Heart right ventricle (tissue), 16 donors: ENCODE measurements around the gene SPPL2C. TPM values are rescaled to one million over a fixed set of nuclear protein-coding genes. Genes with fewer than 3 reads are reported as not detected.

Experiments used
- ATAC-seq, 8 donors: fragments of 200-7000 bp; cut with Tn5 transposase; one replicate each; pipeline ENCODE4 v1.9.1; 2020; ENCODE audit warnings: mild to moderate bottlenecking in 8 of 8, moderate library complexity in 8 of 8, moderate number of reproducible peaks in 1 of 8
- DNase-seq, 2 donors: peaks; one replicate each; pipeline ENCODE4 v3.0.0-alpha.2; 2020
- H3K27ac ChIP-seq, 10 donors: fragments of 200-600 bp; sonication (generic) in 2 of 10; one replicate each; pipeline versions ENCODE4 v1.5.0 to v1.8.0; 2020 to 2022; ENCODE audit warnings: mild to moderate bottlenecking in 3 of 10
- H3K27me3 ChIP-seq, 7 donors: fragments of 200-600 bp; one replicate each; pipeline ENCODE4 v1.8.0; 2021 to 2022; ENCODE audit warnings: mild to moderate bottlenecking in 2 of 7
- H3K36me3 ChIP-seq, 9 donors: fragments of 200-600 bp; sonication (generic) in 1 of 9; one replicate each; pipeline versions ENCODE4 v1.5.0 to v1.8.0; 2020 to 2022; ENCODE audit warnings: mild to moderate bottlenecking in 2 of 9
- H3K4me1 ChIP-seq, 9 donors: fragments of 200-600 bp; sonication (generic) in 1 of 9; one replicate each; pipeline versions ENCODE4 v1.5.0 to v1.8.0; 2020 to 2022; ENCODE audit warnings: mild to moderate bottlenecking in 4 of 9
- H3K4me3 ChIP-seq, 10 donors: fragments of 200-600 bp; sonication (generic) in 2 of 10; one replicate each; pipeline versions ENCODE4 v1.5.0 to v1.8.0; 2020 to 2022; ENCODE audit warnings: mild to moderate bottlenecking in 7 of 10, moderate library complexity in 2 of 10
- H3K9me3 ChIP-seq, 11 donors: fragments of 200-600 bp in 10 of 11; sonication (generic) in 2 of 11; one replicate each; pipeline versions ENCODE4 v1.5.0 to v1.8.0; 2013 to 2022; ENCODE audit warnings: mild to moderate bottlenecking in 2 of 11, control low read depth in 1 of 11, moderate library complexity in 1 of 11
- CTCF ChIP-seq, 9 donors: fragments of 200-600 bp; sonication (generic) in 2 of 9; IDR thresholded peaks; one replicate each; pipeline versions ENCODE4 v1.5.0 to v1.8.0; 2021 to 2022; ENCODE audit warnings: antibody characterized with exemption in 9 of 9, mild to moderate bottlenecking in 5 of 9, moderate library complexity in 1 of 9
- WGBS, 2 donors: extraction: QIAGEN DNeasy Blood & Tissue Kit; methylation state at CpG; one replicate each; pipeline ENCODE4 v1.1.7; 2013; ENCODE audit warnings: inconsistent platforms in 1 of 2; 5-methylcytosine and 5-hydroxymethylcytosine counted together
- intact Hi-C, 10 donors: fragments of 100-400 bp; cut with DNase I; formaldehyde crosslinking; loops; one replicate each; pipeline versions ENCODE4 v1.11.1 to v1.14.2; 2022
- long read RNA-seq, 3 donors: library from polyadenylated mRNA; unstranded; transcript quantifications; one replicate each; pipeline ENCODE4 v2.0.0, GENCODE V29; 2020 to 2021
- polyA plus RNA-seq, 2 donors: library from polyadenylated mRNA; stranded (reverse); fragments of 200-250 nt; gene quantifications; one replicate each; pipeline ENCODE4 v1.2.3, GENCODE V29; 2013
- total RNA-seq, 10 donors: library from RNA; stranded (reverse); fragmentation: NEBNext Ultra II Directional in 3 of 10; extraction: Animal tissue kit (Norgen Biotek cat#: 25700) in 3 of 10; gene quantifications; one replicate each; pipeline versions ENCODE4 v1.2.1 to v1.2.4, GENCODE V29; 2021 to 2023
- donor health status: Arrhythmogenic right ventricular cardiomyopathy.
- donor health status: ischemic (EF 13 %, LVEDD 7.1; RV severe dilation, severe dysfunction).
- donor health status: healthy with polysubstance abuse.
- donor health status: DM: no; HTN: yes; CAD: no.
- donor health status: DM: no; HTN: no; CAD: no.
- donor health status: ischemic (EF 25% LVEDD 6.9; RV normal size, moderate dysfunction).
- donor health status: ischemic (EF 25% LVEDD 5.7; RV mildly dilated, moderate dysfunction).
- donor health status: healthy.
- donor health status: DM: yes; HTN: yes; CAD: no.
- donor health status: Ischemic cardiomyopathy.
- donor health status: ischemic (EF 35%, LVEDD 5.7; RV mildly dilated, moderate dysfunction).
- donor health status: nonischemic (EF 11% LVEDD 7.7; RV severe dilation, severe dysfunction).
- donor health status: DM: yes; HTN: yes; CAD: no.
- donor health status: PGD.
- donor health status: ischemic (EF 29% LVEDD 5.4; RV normal size, mild dysfunction).
- donor health status: nonischemic (EF 23%, LVEDD 6.1; RV moderate dilation, normal function).

Gene SPPL2C
- total RNA-seq = not detected
- polyA plus RNA-seq = not detected
- long read RNA-seq, donor 1 = 0 reads
- long read RNA-seq, donor 2 = 0 reads
- long read RNA-seq, donor 3 = 0 reads

- Histone ChIP-seq H3K36me3 (no peaks in the 10 kb centered on the region), H3K4me3 (no peak within 1 kb of the TSS), H3K9me3 (no peaks in the 10 kb centered on the region), H3K27ac (no peak within 1 kb of the TSS), H3K4me1 (peaks cover 0 to 7% (median 0%) of the 10 kb centered on the region in 9 donors), H3K27me3 (peaks cover 0 to 16% (median 0%) of the 10 kb centered on the region in 7 donors)
- no peak for ATAC-seq
- intact Hi-C loops = no loop called here
- no peak for DNase-seq
- 74 to 83% methylated on average over 25 of the region's 25 CpGs for WGBS, 2 donors
- no peak for TF ChIP-seq CTCF (IDR thresholded peaks at IDR 0.05)
Observed at GRCh38 chr17:45844695-45845375, at the start of gene SPPL2C. SPPL2C (plus strand) TSS chr17:45844881; CDS start chr17:45844907, 26 bp downstream.

- Histone ChIP-seq H3K27me3 (peaks cover 0 to 86% (median 47%) of the 10 kb centered on the region in 7 donors), H3K9me3 (no peaks in the 10 kb centered on the region), H3K4me1 (no peaks in the 10 kb centered on the region), H3K27ac (no peak overlapping the region), H3K4me3 (no peak overlapping the region), H3K36me3 (no peaks in the 10 kb centered on the region)
- TF ChIP-seq CTCF (IDR thresholded peaks at IDR 0.05) = no peak
- no peak for DNase-seq
- no peak for ATAC-seq
- intact Hi-C loops = no loop called here
- WGBS, 2 donors = 23 to 34% methylated on average over 2 of the region's 2 CpGs
Observed at GRCh38 chr17:45800816-45801215, 43.9 kb upstream of the SPPL2C start.

GRCh38 chr17:45801421-45801820, 43.3 kb upstream of the SPPL2C start:
- peak in 1 of 8 donors; percentile 52 for ATAC-seq
- intact Hi-C loops = no loop called here
- H3K27me3 ChIP-seq = peaks cover 0 to 84% (median 47%) of the 10 kb centered on the region in 7 donors

GRCh38 chr17:45808845-45809244, 35.8 kb upstream of the SPPL2C start:
- Histone ChIP-seq H3K4me1 (no peaks in the 10 kb centered on the region), H3K27ac (no peak overlapping the region), H3K27me3 (peaks cover 0 to 58% (median 27%) of the 10 kb centered on the region in 7 donors), H3K4me3 (no peak overlapping the region), H3K36me3 (no peaks in the 10 kb centered on the region), H3K9me3 (no peaks in the 10 kb centered on the region)
- intact Hi-C loops = no loop called here
- TF ChIP-seq CTCF (IDR thresholded peaks at IDR 0.05) = no peak
- no peak for DNase-seq
- no peak for ATAC-seq
- 68 to 72% methylated on average over 1 of the region's 1 CpG for WGBS, 2 donors

More at GRCh38 chr17:45801421-45801820, 43.3 kb upstream of the SPPL2C start:
- 69 to 77% methylated on average over 8 of the region's 8 CpGs for WGBS, 2 donors
- no peak for TF ChIP-seq CTCF (IDR thresholded peaks at IDR 0.05)
- Histone ChIP-seq H3K36me3 (no peaks in the 10 kb centered on the region), H3K27ac (no peak overlapping the region), H3K9me3 (no peaks in the 10 kb centered on the region), H3K4me1 (no peaks in the 10 kb centered on the region), H3K4me3 (no peak overlapping the region)
- no peak for DNase-seq
